Measurements from ENCODE around the gene OTOP2.
"Not testable (repeated sequence)": the region's sequence is repeated elsewhere in the genome, so short reads cannot be mapped to it uniquely, and the experiment has no call there.

The OTOP2 gene

GRCh38 chr17:74953134-74953687 lies 29.1 kb downstream of the OTOP2 start:
- FAIRE-seq, result no peak

- FAIRE-seq, result no peak
Observed at GRCh38 chr17:74954115-74954514, 30.0 kb downstream of the OTOP2 start.

- no peak for FAIRE-seq
Observed at GRCh38 chr17:74954665-74955421, 30.8 kb downstream of the OTOP2 start.

- no peak for FAIRE-seq
Observed at GRCh38 chr17:74956093-74956492, 32.0 kb downstream of the OTOP2 start.

- no peak for FAIRE-seq
Observed at GRCh38 chr17:74957935-74958740, 34.1 kb downstream of the OTOP2 start.

GRCh38 chr17:74959826-74960515 lies 35.9 kb downstream of the OTOP2 start:
- no peak for FAIRE-seq

- FAIRE-seq, result no peak
Observed at GRCh38 chr17:74960570-74961342, 36.7 kb downstream of the OTOP2 start.

GRCh38 chr17:74961657-74962350 lies 37.7 kb downstream of the OTOP2 start:
- peak; percentile 66 for FAIRE-seq

- FAIRE-seq, result no peak
Observed at GRCh38 chr17:74962622-74963394, 38.7 kb downstream of the OTOP2 start.

- no peak for FAIRE-seq
Observed at GRCh38 chr17:74963656-74964055, 39.6 kb downstream of the OTOP2 start.

GRCh38 chr17:74964246-74964761 lies 40.2 kb downstream of the OTOP2 start:
- FAIRE-seq, result no peak

GRCh38 chr17:74964988-74965622 lies 41.0 kb downstream of the OTOP2 start:
- FAIRE-seq, result no peak

GRCh38 chr17:74968361-74968780 lies 44.3 kb downstream of the OTOP2 start:
- no peak for FAIRE-seq

- FAIRE-seq, result not testable (repeated sequence)
Observed at GRCh38 chr17:74969501-74969900, 45.4 kb downstream of the OTOP2 start.

GRCh38 chr17:74970395-74970794 lies 46.3 kb downstream of the OTOP2 start:
- no peak for FAIRE-seq

- no peak for FAIRE-seq
Observed at GRCh38 chr17:74971069-74971841, 47.2 kb downstream of the OTOP2 start.

- FAIRE-seq, result no peak
Observed at GRCh38 chr17:74971842-74972106, 47.7 kb downstream of the OTOP2 start.

- FAIRE-seq, result no peak
Observed at GRCh38 chr17:74972107-74972972, 48.3 kb downstream of the OTOP2 start, which contains the start of gene HID1. TSS of gene HID1 (minus strand) at chr17:74972759. CDS start at chr17:74972656, 103 bp downstream.

GRCh38 chr17:74972973-74973328 lies 48.9 kb downstream of the OTOP2 start:
- FAIRE-seq, result no peak

Measured in A204.1 (cell line).